SJSA1 (cell line): ENCODE data around the gene MMP8. TPM values are rescaled to one million over a fixed set of nuclear protein-coding genes. Genes with fewer than 3 reads are reported as not detected.
"Not testable (repeated sequence)": the region's sequence is repeated elsewhere in the genome, so short reads cannot be mapped to it uniquely, and the experiment has no call there.

ENCODE experiments used
- DNase-seq, 2 experiments: peaks; one replicate each; pipeline ENCODE4 v3.0.0-alpha.2; 2015 to 2020; ENCODE audit warnings: low spot score in 2 of 2, low read depth in 1 of 2
- H3K27ac ChIP-seq: fragments of 250-450 bp; sonication (Bioruptor Pico); 2 replicates; pipeline ENCODE4 v1.5.1; 2020; ENCODE audit warnings: mild to moderate bottlenecking, moderate library complexity
- H3K27me3 ChIP-seq: fragments of 250-450 bp; sonication (Bioruptor Pico); replicated peaks from 2 replicates; pipeline ENCODE4 v1.5.1; 2020; ENCODE audit warnings: mild to moderate bottlenecking, moderate library complexity
- H3K36me3 ChIP-seq: fragments of 250-450 bp; sonication (Bioruptor Pico); 2 replicates; pipeline ENCODE4 v1.5.1; 2020; ENCODE audit warnings: mild to moderate bottlenecking
- H3K4me1 ChIP-seq: fragments of 250-450 bp; sonication (Bioruptor Pico); replicated peaks from 2 replicates; pipeline ENCODE4 v1.6.1; 2021; ENCODE audit warnings: mild to moderate bottlenecking
- H3K4me3 ChIP-seq: fragments of 250-450 bp; sonication (Bioruptor Pico); 2 replicates; pipeline ENCODE4 v1.5.1; 2020; ENCODE audit warnings: mild to moderate bottlenecking
- H3K9me3 ChIP-seq: fragments of 250-450 bp; sonication (Bioruptor Pico); replicated peaks from 2 replicates; pipeline ENCODE4 v1.5.1; 2020; ENCODE audit warnings: mild to moderate bottlenecking
- total RNA-seq: library from RNA; depleted of rRNA; stranded (reverse); fragments of >200 nt; shearing (Covaris generic); gene quantifications from 2 replicates; pipeline ENCODE4 v1.2.3, GENCODE V29; 2014

MMP8 gene
- total RNA-seq, 1 experiment from 2014 or later, result not detected

DNA sequence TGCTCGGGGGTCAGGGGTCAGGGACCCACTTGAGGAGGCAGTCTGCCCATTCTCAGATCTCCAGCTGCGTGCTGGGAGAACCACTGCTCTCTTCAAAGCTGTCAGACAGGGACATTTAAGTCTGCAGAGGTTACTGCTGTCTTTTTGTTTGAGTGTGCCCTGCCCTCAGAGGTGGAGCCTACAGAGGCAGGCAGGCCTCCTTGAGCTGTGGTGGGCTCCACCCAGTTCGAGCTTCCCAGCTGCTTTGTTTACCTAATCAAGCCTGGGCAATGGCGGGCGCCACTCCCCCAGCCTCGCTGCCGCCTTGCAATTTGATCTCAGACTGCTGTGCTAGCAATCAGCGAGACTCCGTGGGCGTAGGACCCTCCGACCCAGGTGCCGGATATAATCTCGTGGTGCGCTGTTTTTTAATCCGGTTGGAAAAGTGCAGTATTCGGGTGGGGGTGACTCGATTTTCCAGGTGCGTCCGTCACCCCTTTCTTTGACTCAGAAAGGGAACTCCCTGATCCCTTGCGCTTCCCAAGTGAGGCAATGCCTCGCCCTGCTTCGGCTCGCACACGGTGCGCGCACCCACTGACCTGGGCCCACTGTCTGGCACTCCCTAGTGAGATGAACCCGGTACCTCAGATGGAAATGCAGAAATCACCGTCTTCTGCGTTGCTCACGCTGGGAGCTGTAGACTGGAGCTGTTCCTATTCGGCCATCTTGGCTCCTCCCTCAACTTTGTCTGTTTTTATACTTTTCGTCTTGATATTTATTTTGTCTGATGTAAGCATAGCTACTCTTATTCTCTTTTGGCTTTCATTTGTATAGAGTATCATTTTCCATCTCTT lies 22.2 kb upstream of the MMP8 start:
- H3K9me3 ChIP-seq, H3K4me1 ChIP-seq, DNase-seq, H3K27me3 ChIP-seq, H3K4me3 ChIP-seq, H3K36me3 ChIP-seq, H3K27ac ChIP-seq: not testable (repeated sequence)

DNA sequence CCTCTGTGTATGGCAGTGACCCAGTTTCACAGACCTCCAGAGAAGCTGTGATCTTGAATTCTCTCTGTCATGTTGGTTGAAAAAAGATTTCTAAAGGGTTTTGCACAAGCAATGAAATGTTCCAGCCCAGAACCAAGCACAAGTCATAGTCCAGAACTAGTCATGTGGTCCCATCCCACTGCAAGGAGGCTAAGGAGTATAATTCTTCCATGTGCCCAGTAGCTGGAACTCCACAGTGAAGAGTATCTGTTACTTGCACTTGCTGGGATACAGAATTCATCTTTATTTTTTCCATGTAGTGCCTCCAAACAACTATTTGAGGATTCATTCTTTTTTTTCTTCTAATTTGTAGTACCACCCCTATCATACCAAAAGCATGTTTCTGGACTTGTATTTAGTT lies 9.9 kb upstream of the MMP8 start:
- no peaks in the 10 kb centered on the region for H3K9me3 ChIP-seq
- H3K27ac ChIP-seq, result no peak overlapping the region
- DNase-seq, result no peak
- no peaks in the 10 kb centered on the region for H3K27me3 ChIP-seq
- H3K36me3 ChIP-seq, result no peaks in the 10 kb centered on the region
- H3K4me1 ChIP-seq, result no peaks in the 10 kb centered on the region
- no peak overlapping the region for H3K4me3 ChIP-seq

DNA sequence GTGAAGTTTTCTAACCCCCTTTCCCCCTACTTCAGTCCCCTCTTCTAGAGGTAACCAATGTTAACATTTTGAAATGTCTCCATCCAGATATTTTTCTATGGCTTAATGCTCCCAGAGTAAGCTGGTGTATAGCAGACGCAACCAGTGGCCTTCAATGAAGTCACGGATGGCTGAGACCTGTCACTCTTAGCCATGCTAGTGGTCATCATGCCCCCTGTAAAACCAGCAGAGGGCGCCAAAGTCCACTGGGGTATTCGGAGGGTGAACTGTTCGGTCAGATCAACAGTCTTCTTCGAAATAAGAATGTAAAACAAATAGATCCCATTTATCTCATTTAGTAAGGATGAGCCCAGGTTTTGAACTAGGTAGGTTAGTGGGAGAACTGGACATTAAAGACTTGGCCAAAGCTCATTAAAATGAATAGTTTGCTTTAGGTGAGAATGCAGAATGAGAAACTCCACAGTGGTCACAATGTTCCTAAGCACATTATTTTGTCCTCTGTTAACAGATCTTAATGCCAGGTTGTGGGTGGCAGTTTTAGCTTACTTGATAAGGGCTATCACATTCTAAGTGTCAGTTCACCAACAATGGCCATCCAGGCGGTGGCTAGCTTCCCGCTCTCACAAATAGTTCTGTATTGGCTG lies 8.6 kb upstream of the MMP8 start:
- no peaks in the 10 kb centered on the region for H3K9me3 ChIP-seq
- H3K4me1 ChIP-seq, result no peaks in the 10 kb centered on the region
- no peak overlapping the region for H3K4me3 ChIP-seq
- H3K27me3 ChIP-seq, result no peaks in the 10 kb centered on the region
- no peaks in the 10 kb centered on the region for H3K36me3 ChIP-seq
- H3K27ac ChIP-seq, result no peak overlapping the region
- DNase-seq, result peak; percentile 31 to 62

DNA sequence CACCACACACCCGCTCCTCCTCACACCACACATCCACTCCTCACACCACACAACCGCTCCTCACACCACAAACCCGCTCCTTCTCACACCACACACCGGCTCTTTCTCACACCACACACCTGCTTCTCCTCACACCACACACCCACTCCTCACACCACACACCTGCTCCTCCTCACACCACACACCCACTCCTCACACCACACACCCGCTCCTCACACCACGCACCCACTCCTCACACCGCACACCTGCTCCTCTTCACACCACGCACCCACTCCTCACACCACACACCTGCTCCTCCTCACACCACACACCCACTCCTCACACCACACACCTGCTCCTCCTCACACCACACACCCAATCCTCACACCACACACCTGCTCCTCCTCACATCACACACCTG lies 6.2 kb upstream of the MMP8 start:
- not testable (repeated sequence) for H3K4me3 ChIP-seq, H3K27me3 ChIP-seq, H3K9me3 ChIP-seq, H3K4me1 ChIP-seq, H3K36me3 ChIP-seq, H3K27ac ChIP-seq, DNase-seq

DNA sequence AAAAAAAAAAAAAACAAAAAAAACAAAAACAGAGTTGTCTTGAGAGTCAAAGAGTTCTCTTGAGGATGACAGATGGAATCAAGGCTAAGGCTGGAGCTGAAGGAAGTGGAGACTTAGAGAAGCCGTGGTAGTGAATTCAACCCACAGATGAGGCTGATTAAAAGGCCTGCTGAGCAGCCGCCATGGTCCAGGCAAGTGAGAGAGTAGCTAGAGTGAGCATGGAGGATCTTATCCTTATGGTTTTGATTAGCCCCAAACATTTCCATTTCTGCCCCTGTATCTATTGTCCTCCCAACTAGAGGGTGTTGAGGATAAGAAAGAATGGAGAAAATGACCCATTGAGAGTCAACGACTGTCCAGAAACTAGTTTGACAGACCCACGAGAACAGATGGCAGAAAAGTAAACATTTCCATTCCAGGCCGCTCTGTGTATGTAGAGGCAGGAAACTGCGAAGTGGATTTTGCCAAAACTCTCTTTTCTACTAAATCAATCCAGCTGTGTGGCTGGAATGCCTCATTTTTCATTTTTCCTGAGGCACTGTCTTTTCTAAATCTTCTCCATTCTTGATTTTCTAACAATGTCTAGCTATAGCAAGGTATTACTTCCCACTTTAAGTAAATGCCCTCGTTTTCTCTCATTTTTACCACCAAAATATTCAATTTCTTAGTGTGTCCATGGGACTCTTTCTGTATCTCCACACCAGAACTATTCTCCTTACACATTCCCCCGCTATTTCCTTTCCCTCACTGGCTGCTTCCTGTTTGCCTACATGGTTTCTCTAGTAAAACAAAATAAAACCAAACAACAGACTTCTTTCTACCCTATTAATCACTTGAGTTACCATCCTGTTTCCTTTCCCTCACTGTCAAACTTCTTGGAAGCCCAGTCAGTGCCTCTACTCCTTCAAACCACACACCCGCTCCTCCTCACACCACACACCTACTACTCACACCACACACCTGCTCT lies 5.4 kb upstream of the MMP8 start:
- Histone ChIP-seq H3K36me3 (no peaks in the 10 kb centered on the region), H3K27ac (no peak overlapping the region), H3K4me3 (no peak overlapping the region), H3K9me3 (no peaks in the 10 kb centered on the region), H3K4me1 (no peaks in the 10 kb centered on the region), H3K27me3 (no peaks in the 10 kb centered on the region)
- DNase-seq, result peak in 1 of 2 experiments; percentile 1

DNA sequence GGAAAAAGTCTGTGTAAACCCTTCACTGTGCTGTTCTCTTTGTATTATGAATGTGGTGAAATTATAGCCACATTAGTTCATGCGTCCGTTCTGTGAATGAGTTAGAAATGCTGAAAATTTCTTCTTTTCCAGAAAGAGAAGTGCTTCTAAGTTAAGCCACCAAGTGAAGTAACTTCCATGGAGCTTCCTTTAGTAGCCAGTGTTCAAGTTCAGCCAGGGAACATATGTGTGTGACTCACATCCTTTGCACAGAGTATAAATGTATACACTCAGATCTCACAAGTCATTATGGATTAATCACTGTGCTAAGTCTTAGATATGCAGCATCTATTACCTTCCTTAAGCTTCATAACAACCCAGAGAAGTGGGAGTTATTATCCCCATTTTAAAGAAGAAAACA lies 3.1 kb upstream of the MMP8 start:
- Histone ChIP-seq H3K4me1 (no peaks in the 10 kb centered on the region), H3K4me3 (no peak overlapping the region), H3K27me3 (no peaks in the 10 kb centered on the region), H3K27ac (no peak overlapping the region), H3K36me3 (no peaks in the 10 kb centered on the region), H3K9me3 (no peaks in the 10 kb centered on the region)
- DNase-seq, result no peak

DNA sequence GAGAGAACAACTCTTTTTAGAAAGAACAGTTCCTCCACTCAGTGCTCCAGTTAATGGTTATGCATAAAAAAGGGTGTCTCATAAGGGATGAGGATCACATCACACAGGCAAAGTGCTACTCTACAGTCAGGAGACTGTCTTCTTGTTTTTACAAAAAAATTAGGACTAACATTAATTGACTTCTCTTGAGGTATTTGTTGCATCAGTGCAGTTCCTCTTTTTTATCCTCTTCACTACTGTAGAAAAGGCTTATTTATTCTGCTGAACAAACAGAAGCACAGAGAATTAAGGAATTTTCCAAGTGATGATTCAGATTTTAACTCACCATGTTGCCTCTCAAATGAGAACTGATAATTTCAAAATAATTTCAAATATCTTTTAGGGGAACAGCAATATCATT lies 1.9 kb downstream of the MMP8 start:
- Histone ChIP-seq H3K4me3 (no peak overlapping the region), H3K27ac (no peak overlapping the region), H3K27me3 (no peaks in the 10 kb centered on the region), H3K36me3 (no peaks in the 10 kb centered on the region), H3K9me3 (no peaks in the 10 kb centered on the region), H3K4me1 (no peaks in the 10 kb centered on the region)
- no peak for DNase-seq

DNA sequence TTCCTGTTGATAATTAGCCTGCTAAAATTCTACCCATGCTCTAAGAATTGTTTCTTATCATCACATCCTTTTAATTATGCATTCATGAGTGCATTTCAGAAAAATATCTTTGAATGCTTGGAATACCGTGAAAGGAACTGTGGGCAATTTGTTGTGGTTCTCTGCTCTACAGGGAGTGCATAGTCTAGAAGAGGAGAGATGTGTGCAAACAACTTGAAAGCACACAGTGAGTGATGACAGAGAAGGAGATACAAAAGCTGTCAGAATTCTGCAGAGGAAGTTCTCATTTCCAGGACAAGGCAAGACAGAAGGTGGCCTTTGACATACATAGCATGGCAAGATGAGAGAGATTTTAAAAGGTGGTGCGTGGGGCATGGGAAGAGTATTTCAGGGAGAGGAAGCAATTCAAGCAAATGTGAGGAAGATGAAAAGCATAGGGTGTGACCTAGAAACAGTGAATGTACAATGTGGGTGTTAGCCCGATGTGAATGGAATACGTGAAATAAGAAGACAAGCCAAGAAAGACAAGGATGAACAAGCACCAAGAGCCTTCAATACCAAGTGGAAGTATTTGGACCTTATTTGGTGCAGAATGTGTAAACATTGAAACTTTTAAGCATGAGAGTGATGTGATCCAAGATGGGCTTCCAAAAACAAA lies 5.0 kb downstream of the MMP8 start:
- no peaks in the 10 kb centered on the region for H3K9me3 ChIP-seq
- no peaks in the 10 kb centered on the region for H3K27me3 ChIP-seq
- DNase-seq, result no peak
- H3K4me1 ChIP-seq, result no peaks in the 10 kb centered on the region
- no peak overlapping the region for H3K4me3 ChIP-seq
- no peak overlapping the region for H3K27ac ChIP-seq
- H3K36me3 ChIP-seq, result no peaks in the 10 kb centered on the region

DNA sequence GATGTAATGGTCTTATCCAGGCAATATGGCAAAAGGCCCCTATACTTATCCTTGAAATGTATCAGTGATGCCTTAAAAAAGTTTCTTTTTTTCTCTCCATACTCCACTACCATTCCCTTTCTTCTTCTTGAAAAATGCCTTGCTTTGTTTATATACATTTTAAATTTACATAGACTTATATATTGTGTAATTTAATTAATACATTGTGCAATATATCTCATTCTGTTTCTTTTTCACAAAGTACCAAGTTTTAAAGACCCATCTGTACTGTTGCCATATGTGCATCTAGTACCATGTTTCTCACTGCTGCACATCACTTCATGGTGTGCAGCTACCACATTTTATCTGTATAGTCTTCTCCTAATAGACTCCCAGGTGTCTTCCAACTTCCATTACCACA lies 7.5 kb downstream of the MMP8 start:
- DNase-seq, result no peak
- no peaks in the 10 kb centered on the region for H3K4me1 ChIP-seq
- no peak overlapping the region for H3K4me3 ChIP-seq
- H3K27ac ChIP-seq, result no peak overlapping the region
- H3K27me3 ChIP-seq, result no peaks in the 10 kb centered on the region
- H3K9me3 ChIP-seq, result no peaks in the 10 kb centered on the region
- no peaks in the 10 kb centered on the region for H3K36me3 ChIP-seq

DNA sequence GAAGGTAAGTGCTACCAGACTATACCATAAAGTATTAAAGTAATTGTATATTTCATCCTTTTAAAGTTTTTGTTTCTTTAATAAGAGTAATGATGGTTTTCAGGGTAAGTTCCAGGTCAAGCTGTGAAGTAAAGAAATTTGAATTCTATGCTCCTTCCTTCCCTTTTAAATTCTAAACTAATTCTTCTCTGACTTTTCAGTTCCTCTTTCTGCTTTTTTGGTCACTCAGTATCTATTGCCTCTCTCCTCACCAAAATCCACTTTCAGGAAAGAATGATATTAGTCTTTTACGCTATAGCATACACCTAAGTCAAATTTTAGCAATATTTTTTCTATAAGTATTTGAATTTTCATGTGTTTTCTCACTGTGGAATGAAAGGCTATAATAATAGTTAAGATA lies 8.2 kb downstream of the MMP8 start:
- Histone ChIP-seq H3K4me3 (no peak overlapping the region), H3K4me1 (no peaks in the 10 kb centered on the region), H3K27ac (no peak overlapping the region), H3K27me3 (no peaks in the 10 kb centered on the region), H3K36me3 (no peaks in the 10 kb centered on the region), H3K9me3 (no peaks in the 10 kb centered on the region)
- DNase-seq, result no peak

DNA sequence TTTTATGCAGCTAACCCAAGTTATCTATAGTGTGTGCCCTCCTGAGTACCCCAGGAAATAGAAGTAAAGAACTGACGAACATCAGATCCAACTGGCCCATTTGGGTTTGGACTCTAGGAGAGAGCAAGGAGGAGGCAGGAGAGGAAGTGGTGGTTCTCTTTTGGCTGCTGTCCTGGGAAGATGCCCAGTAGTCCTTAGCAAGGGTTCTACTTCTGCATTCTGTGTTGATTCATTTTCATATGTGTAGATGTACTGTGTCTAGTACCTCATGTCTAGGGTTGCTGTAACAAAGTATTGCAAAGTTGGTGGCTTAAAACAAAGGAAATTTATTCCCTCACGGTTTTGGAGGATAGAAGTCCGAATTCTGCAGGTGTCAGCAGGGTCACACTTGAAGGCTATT lies 12.6 kb downstream of the MMP8 start:
- no peak for DNase-seq
- Histone ChIP-seq H3K27me3 (no peaks in the 10 kb centered on the region), H3K9me3 (no peaks in the 10 kb centered on the region), H3K4me3 (no peak overlapping the region), H3K4me1 (no peaks in the 10 kb centered on the region), H3K36me3 (no peaks in the 10 kb centered on the region), H3K27ac (no peak overlapping the region)

DNA sequence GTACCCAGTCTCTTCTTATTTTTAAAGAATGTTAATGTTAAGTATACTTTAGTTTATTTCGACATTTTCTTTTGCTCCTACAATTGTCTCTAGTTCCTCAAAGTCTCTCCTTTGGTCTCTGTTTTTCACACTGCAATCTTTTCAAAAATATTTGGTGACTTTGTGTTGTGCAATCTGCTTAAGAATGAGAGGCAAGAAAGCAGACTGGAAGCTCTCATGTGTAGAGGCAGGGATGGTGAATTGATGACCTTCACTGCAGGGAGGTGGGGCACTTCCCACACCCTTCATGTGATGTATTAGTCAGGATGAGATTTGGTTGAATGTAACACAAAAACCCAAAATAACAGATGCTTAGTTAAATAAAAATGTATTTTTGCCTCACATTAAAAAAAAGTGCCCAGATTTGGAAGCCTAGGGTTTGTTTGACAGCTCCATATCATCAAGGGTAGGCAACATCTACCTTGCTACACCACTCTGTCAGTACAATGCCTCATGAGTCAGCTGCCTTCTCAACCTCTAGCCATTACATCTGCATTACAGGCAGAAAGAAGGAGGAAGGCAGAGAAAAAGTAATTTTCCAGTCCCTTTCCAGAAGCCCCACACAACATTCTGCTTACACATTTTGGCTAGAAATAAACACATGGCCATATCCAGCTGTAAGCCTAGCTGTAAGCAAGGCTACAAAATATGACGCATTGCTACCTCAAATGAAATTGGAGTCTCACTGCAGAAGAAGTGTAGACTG lies 15.4 kb downstream of the MMP8 start:
- H3K4me3 ChIP-seq, result no peak overlapping the region
- H3K27me3 ChIP-seq, result no peaks in the 10 kb centered on the region
- H3K9me3 ChIP-seq, result no peaks in the 10 kb centered on the region
- no peak overlapping the region for H3K27ac ChIP-seq
- no peaks in the 10 kb centered on the region for H3K4me1 ChIP-seq
- no peaks in the 10 kb centered on the region for H3K36me3 ChIP-seq
- no peak for DNase-seq

DNA sequence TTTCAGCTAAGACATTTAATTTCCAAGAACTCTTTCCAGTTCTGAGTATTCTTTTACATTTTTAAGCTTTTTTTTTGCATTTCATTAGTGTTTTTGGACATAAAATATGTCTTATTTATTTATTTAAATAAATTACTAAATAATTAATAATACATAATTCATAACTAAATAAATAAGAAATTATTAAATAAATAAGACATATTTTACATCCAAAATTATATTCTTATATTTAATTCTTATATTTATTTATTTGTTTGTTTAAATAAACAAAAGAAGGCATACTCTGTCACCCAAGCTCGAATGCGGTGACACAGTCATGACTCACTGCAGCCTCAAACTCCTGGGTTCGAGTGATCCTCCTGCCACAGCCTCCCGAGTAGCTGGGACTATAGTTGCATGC lies 16.1 kb downstream of the MMP8 start:
- DNase-seq, result no peak
- Histone ChIP-seq H3K4me1 (no peaks in the 10 kb centered on the region), H3K9me3 (no peaks in the 10 kb centered on the region), H3K27me3 (no peaks in the 10 kb centered on the region), H3K4me3 (no peak overlapping the region), H3K36me3 (no peaks in the 10 kb centered on the region), H3K27ac (no peak overlapping the region)
